ENCODE measurements around the gene SOHLH2.

SOHLH2 gene

GRCh38 chr13:36212789-36213188 is 1.6 kb downstream of the SOHLH2 start:
- no peak for TF ChIP-seq GATA1 (IDR thresholded peaks at IDR 0.05; ENCODE audit: low read depth, low read length)
- TF ChIP-seq POLR2A (IDR thresholded peaks at IDR 0.05; ENCODE audit: low read length) = no peak
- DNase-seq = peak in 1 of 2 experiments; percentile 3

GRCh38 chr13:36211567-36211966 is 2.8 kb downstream of the SOHLH2 start:
- DNase-seq = no peak
- TF ChIP-seq POLR2A (IDR thresholded peaks at IDR 0.05; ENCODE audit: low read length) = no peak
- TF ChIP-seq GATA1 (IDR thresholded peaks at IDR 0.05; ENCODE audit: low read depth, low read length) = no peak

- no peak for DNase-seq
- TF ChIP-seq POLR2A (IDR thresholded peaks at IDR 0.05; ENCODE audit: low read length) (no peak), GATA1 (IDR thresholded peaks at IDR 0.05; ENCODE audit: low read depth, low read length) (no peak)
Observed at GRCh38 chr13:36210738-36211137, 3.6 kb downstream of the SOHLH2 start.

- no peak for TF ChIP-seq POLR2A (IDR thresholded peaks at IDR 0.05; ENCODE audit: low read length)
- no peak for TF ChIP-seq GATA1 (IDR thresholded peaks at IDR 0.05; ENCODE audit: low read depth, low read length)
Observed at GRCh38 chr13:36207672-36208071, 6.7 kb downstream of the SOHLH2 start.

DNA sequence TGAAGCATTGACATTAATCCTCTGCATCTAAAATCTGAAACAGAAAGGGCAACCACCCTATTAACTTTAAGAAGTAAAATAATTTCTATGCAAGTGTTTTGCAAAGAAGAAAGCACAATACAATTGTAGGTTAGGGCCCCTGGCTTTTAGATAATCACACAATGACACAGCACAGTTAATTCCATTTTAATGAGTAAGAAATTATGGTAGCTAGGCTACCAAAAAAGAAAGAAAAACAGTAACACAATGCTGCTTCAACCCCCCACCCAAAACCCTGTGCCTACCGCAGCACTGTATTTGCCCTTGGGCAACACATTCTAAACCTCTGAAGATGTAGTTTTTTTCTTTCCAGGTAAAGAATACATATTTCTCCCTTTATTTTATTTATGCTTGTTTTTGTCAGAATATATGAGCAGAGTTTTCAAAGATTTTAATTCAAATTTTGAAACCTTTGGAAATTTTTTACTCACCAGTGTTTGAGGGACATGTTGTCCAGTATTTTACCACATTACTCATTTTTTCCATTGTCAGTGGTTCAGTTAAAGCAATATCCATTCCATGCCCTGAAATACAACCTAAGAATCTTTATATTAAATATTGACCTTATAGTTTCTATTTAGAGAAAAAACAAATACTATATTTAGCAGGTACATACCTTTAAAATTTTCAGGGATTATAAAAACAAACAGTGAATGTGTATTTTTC is 21.1 kb downstream of the SOHLH2 start:
- no peak for DNase-seq
- TF ChIP-seq POLR2A (IDR thresholded peaks at IDR 0.05; ENCODE audit: low read length) (no peak), GATA1 (IDR thresholded peaks at IDR 0.05; ENCODE audit: low read depth, low read length) (no peak)

More at GRCh38 chr13:36207672-36208071, 6.7 kb downstream of the SOHLH2 start:
- DNase-seq = no peak

DNA sequence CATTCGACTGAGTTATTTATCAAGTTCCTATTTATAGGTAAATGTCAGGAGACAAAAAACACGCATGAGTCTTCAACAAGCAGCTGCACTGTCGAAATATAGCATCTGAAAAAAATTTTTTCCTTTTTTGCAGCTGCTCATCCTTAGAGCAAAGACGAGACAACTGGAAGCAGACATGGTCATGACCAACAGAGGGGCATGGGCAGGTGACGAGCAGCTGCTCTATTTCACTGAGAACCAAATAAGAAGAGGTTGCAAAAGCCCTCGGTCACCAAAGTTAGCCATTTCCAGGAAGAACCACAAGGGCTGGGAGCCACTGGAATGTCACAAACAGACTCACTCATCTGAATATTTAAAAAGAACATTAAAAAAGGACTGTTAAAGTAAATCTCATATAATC is 22.2 kb downstream of the SOHLH2 start:
- no peak for DNase-seq
- TF ChIP-seq GATA1 (IDR thresholded peaks at IDR 0.05; ENCODE audit: low read depth, low read length) = no peak
- TF ChIP-seq POLR2A (IDR thresholded peaks at IDR 0.05; ENCODE audit: low read length) = no peak

DNA sequence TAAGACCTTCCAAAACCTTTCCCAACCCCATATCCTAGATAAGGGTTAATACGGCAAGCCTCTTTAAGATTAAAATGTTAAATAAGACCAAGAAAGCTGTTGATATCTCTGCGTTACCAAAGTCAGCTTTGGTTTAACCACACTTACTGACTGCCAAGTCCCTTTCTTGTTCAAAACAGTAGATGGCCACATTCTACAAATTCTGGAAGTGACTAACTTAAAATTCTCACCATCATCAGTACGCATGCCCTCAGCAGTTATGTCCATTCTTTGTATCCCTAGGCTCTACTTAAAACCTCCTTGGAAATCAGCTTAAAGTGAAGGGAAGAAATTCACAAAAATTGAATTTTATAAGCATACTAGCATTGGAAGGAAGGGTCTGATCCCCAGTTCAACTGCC is 23.6 kb downstream of the SOHLH2 start:
- TF ChIP-seq POLR2A (IDR thresholded peaks at IDR 0.05; ENCODE audit: low read length) = no peak
- TF ChIP-seq GATA1 (IDR thresholded peaks at IDR 0.05; ENCODE audit: low read depth, low read length) = no peak
- DNase-seq = no peak

GRCh38 chr13:36188441-36188840 is 25.9 kb downstream of the SOHLH2 start:
- DNase-seq = no peak
- TF ChIP-seq POLR2A (IDR thresholded peaks at IDR 0.05; ENCODE audit: low read length) = no peak
- TF ChIP-seq GATA1 (IDR thresholded peaks at IDR 0.05; ENCODE audit: low read depth, low read length) = no peak

GRCh38 chr13:36183901-36184300 is 30.5 kb downstream of the SOHLH2 start:
- no peak for DNase-seq
- TF ChIP-seq POLR2A (IDR thresholded peaks at IDR 0.05; ENCODE audit: low read length) (no peak), GATA1 (IDR thresholded peaks at IDR 0.05; ENCODE audit: low read depth, low read length) (no peak)

- no peak for DNase-seq
- no peak for TF ChIP-seq POLR2A (IDR thresholded peaks at IDR 0.05; ENCODE audit: low read length)
Observed at GRCh38 chr13:36175621-36176020, 38.7 kb downstream of the SOHLH2 start.

- no peak for DNase-seq
- TF ChIP-seq POLR2A (IDR thresholded peaks at IDR 0.05; ENCODE audit: low read length) (no peak), GATA1 (IDR thresholded peaks at IDR 0.05; ENCODE audit: low read depth, low read length) (no peak)
Observed at GRCh38 chr13:36174923-36175322, 39.4 kb downstream of the SOHLH2 start.

- TF ChIP-seq POLR2A (IDR thresholded peaks at IDR 0.05; ENCODE audit: low read length) = no peak
- DNase-seq = no peak
Observed at GRCh38 chr13:36173571-36174322, 40.6 kb downstream of the SOHLH2 start.

- no peak for TF ChIP-seq POLR2A (IDR thresholded peaks at IDR 0.05; ENCODE audit: low read length)
- TF ChIP-seq GATA1 (IDR thresholded peaks at IDR 0.05; ENCODE audit: low read depth, low read length) = no peak
- DNase-seq = no peak
Observed at GRCh38 chr13:36166046-36166445, 48.3 kb downstream of the SOHLH2 start.

- TF ChIP-seq POLR2A (IDR thresholded peaks at IDR 0.05; ENCODE audit: low read length) = no peak
- TF ChIP-seq GATA1 (IDR thresholded peaks at IDR 0.05; ENCODE audit: low read depth, low read length) = no peak
- no peak for DNase-seq
Observed at GRCh38 chr13:36163809-36164308, 50.5 kb downstream of the SOHLH2 start.

DNA sequence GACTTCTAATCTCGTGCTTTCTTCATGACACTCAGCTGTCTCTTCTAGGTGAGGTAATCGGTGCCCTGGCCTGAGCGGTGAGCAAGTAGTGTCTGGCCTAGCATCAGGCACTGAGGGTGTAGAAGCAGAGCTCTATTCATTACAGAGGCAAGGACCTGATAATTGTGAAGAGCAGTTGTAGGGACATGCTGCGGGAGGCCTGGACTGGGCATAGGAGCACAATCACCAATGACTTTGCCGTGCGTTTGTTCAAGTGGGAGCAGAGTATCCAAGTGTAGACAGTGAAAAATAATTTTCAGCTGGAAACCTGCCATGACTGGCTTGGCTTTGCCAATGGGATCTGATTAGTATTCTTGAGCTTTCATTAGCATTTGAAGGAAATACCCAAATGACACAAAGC is 51.1 kb downstream of the SOHLH2 start:
- TF ChIP-seq POLR2A (IDR thresholded peaks at IDR 0.05; ENCODE audit: low read length) = no peak
- DNase-seq = no peak
